BJ (cell line): ENCODE measurements around the gene ITK. TPM values are rescaled to one million over a fixed set of nuclear protein-coding genes. Genes with fewer than 3 reads are reported as not detected.

Source experiments
- CTCF ChIA-PET: fragments of 350-600 bp; formaldehyde crosslinking; extraction: SDS; loops from one replicate; lab custom pipeline; 2021; ENCODE audit warnings: antibody characterized with exemption, inconsistent platforms; lab: Yijun Ruan, JAX
- POLR2A ChIA-PET: fragments of 300-600 bp; sonication (Branson Sonifier 250); formaldehyde crosslinking; extraction: SDS; loops from one replicate; lab custom pipeline; 2021; ENCODE audit warnings: antibody characterized with exemption; lab: Charles Lee
- DNase-seq: peaks from one replicate; pipeline ENCODE4 v3.0.0-alpha.2; 2011; ENCODE audit warnings: low read depth
- H3K27me3 ChIP-seq: 2 replicates; pipeline ENCODE4 v1.6.0; 2011; ENCODE audit warnings: low read length; ENCODE audit not compliant: control insufficient read depth, insufficient read depth
- H3K36me3 ChIP-seq: 2 replicates; pipeline ENCODE4 v1.5.1; 2011; ENCODE audit warnings: low read length; ENCODE audit not compliant: control insufficient read depth, insufficient read depth
- H3K4me3 ChIP-seq: 2 replicates; pipeline ENCODE4 v1.5.1; 2011; ENCODE audit warnings: low read depth, mild to moderate bottlenecking, control low read depth, low read length
- polyA plus RNA-seq: library from polyadenylated mRNA; depleted of rRNA; stranded (reverse); fragments of >200 nt; gene quantifications from 2 replicates; pipeline ENCODE4 v1.2.3, GENCODE V29; 2011
- TF ChIP-seq, protein P1 (sequence below): IDR thresholded peaks from 2 replicates; pipeline ENCODE4 v1.5.1; 2011; ENCODE audit warnings: low read depth, mild to moderate bottlenecking, control low read depth, inconsistent platforms, low read length, moderate library complexity; ENCODE audit not compliant: insufficient read depth

Gene ITK
- polyA plus RNA-seq, 1 experiment, result not detected

DNA sequence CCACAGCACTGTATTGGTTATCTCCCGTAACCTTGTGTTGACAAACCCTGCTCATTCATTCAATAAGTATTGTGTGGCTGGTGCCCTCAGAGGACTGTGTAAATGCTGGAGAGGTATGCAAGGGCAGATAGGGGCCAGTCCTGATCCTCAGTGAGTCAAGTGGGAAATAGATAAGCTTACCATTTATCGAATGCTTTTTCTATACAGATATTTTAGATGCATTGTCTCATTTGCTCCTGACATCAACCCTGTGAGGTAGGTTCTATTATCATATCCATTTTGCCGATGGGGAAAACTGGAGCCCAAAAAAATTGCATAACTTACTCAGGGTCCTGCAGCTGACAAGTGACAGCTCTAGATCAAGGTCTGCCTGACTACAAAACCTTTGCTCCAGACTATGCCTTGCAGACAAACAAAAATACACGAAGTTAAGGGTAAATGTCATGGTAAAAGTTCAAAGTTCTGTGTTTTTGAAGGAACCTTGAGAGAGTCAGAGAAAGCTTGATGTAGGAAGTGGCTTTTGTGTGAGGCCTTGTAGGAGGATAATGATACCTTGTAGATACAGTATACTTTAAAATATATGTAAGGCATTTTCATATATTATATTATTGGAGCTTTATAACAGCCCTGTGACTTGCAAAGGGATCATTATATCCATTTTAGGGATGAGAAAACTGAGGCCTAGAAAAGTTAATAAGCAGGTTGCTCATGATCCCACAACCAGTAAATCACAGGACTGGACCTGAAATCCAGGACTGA is 107.9 kb downstream of the ITK start:
- ChIA-PET CTCF (interaction anchor here (1.1 kb wide), 1 partner anchor 36 kb away, joined by 4 read pairs; no protein-coding TSS in a partner anchor), POLR2A (no interaction called here)
- TF ChIP-seq, protein P1, sequence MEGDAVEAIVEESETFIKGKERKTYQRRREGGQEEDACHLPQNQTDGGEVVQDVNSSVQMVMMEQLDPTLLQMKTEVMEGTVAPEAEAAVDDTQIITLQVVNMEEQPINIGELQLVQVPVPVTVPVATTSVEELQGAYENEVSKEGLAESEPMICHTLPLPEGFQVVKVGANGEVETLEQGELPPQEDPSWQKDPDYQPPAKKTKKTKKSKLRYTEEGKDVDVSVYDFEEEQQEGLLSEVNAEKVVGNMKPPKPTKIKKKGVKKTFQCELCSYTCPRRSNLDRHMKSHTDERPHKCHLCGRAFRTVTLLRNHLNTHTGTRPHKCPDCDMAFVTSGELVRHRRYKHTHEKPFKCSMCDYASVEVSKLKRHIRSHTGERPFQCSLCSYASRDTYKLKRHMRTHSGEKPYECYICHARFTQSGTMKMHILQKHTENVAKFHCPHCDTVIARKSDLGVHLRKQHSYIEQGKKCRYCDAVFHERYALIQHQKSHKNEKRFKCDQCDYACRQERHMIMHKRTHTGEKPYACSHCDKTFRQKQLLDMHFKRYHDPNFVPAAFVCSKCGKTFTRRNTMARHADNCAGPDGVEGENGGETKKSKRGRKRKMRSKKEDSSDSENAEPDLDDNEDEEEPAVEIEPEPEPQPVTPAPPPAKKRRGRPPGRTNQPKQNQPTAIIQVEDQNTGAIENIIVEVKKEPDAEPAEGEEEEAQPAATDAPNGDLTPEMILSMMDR, result no peak
- no peak for DNase-seq
- Histone ChIP-seq H3K36me3 (no peaks in the 10 kb centered on the region), H3K4me3 (no peak overlapping the region), H3K27me3 (no peaks in the 10 kb centered on the region)

DNA sequence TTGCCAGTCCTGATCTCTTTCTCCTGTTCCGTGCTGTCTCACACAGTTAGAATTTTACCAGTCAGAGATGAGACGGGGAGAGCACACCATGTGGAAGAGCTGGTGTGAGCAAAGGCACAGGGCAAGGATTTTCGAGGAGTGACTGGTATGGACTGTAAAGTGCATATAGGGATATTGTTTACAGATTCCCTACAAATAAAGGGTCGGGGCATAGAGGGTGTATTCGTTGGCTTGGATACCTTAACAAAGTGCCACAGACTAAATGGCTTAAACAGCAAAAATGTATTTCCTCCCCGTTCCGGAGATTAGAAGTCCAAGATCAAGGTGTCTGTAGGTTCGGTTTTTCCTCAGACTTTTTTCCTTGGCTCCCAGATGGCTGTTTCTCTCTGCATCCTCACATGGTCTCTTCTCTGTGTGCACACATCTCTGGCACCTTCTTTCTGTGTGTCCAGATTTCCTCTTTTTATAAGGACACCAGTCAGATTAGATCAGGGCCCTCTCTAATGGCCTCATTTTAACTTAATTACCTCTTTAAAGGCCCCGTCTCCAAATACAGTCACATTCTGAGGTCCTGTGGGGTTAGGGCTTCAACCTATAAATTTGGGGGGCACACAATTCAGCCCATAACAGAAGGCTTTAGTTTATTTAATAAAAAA is 108.7 kb downstream of the ITK start:
- POLR2A ChIA-PET, result no interaction called here

GRCh38 chr5:157290156-157290980 is 109.7 kb downstream of the ITK start:
- POLR2A ChIA-PET, result no interaction called here

More for the DNA sequence above, 108.7 kb downstream of the ITK start:
- Histone ChIP-seq H3K4me3 (no peak overlapping the region), H3K36me3 (no peaks in the 10 kb centered on the region), H3K27me3 (no peaks in the 10 kb centered on the region)
- TF ChIP-seq, protein P1, result no peak
- CTCF ChIA-PET, result interaction anchor here (1.1 kb wide), 1 partner anchor 37 kb away, joined by 4 read pairs; no protein-coding TSS in a partner anchor
- DNase-seq, result no peak

GRCh38 chr5:157290981-157291711 is 110.5 kb downstream of the ITK start:
- no peak overlapping the region for H3K4me3 ChIP-seq
- no peak for DNase-seq
- POLR2A ChIA-PET, result no interaction called here
- TF ChIP-seq, protein P1, result no peak
- CTCF ChIA-PET, result interaction anchor here (1.3 kb wide), 1 partner anchor 11 kb away, joined by 3 read pairs; no protein-coding TSS in a partner anchor
- H3K36me3 ChIP-seq, result no peaks in the 10 kb centered on the region
- no peaks in the 10 kb centered on the region for H3K27me3 ChIP-seq

More at GRCh38 chr5:157290156-157290980, 109.7 kb downstream of the ITK start:
- Histone ChIP-seq H3K4me3 (no peak overlapping the region), H3K36me3 (no peaks in the 10 kb centered on the region), H3K27me3 (no peaks in the 10 kb centered on the region)
- TF ChIP-seq, protein P1, result no peak
- no peak for DNase-seq
- CTCF ChIA-PET, result interaction anchor here (1.3 kb wide), 1 partner anchor 12 kb away, joined by 3 read pairs; no protein-coding TSS in a partner anchor
